Left lobe of liver (tissue), 2 donors: ENCODE measurements around the gene GOLGA8K. TPM values are rescaled to one million over a fixed set of nuclear protein-coding genes. Genes with fewer than 3 reads are reported as not detected.
A peak's percentile ranks its signal among the peaks of the same experiment; 100 is the strongest.
"Not testable (repeated sequence)": the region's sequence is repeated elsewhere in the genome, so short reads cannot be mapped to it uniquely, and the experiment has no call there.

Experiments
- ATAC-seq: fragments of 200-7000 bp; cut with Tn5 transposase; one replicate; pipeline ENCODE4 v1.9.1; 2020; ENCODE audit warnings: mild to moderate bottlenecking, moderate library complexity
- DNase-seq: peaks from one replicate; pipeline ENCODE4 v3.0.0-alpha.2; 2020; ENCODE audit warnings: low spot score
- total RNA-seq: library from RNA; stranded (reverse); gene quantifications from one replicate; pipeline ENCODE4 v1.2.1, GENCODE V29; 2021
- donor health status: DM: no; HTN: no; CAD: no; lungs with moderate emphysema.
- donor health status: DM: no; HTN: yes; CAD: no.

Gene GOLGA8K, protein sequence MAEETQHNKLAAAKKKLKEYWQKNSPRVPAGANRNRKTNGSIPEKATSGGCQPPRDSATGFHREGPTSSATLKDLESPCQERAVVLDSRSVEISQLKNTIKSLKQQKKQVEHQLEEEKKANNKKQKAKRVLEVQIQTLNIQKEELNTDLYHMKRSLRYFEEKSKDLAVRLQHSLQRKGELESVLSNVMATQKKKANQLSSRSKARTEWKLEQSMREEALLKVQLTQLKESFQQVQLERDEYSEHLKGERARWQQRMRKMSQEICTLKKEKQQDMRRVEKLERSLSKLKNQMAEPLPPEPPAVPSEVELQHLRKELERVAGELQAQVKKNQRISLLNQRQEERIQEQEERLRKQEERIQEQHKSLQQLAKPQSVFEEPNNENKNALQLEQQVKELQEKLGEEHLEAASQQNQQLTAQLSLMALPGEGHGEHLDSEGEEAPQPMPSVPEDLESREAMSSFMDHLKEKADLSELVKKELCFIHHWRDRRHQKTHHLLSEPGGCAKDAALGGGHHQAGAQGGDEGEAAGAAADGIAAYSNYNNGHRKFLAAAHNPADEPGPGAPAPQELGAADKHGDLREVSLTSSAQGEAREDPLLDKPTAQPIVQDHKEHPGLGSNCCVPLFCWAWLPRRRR
- 0.40 TPM for total RNA-seq

- ATAC-seq, DNase-seq: not testable (repeated sequence)
Observed at GRCh38 chr15:32403192-32403591, at the start of gene GOLGA8K. GOLGA8K (minus strand) TSS chr15:32403292; CDS start chr15:32403194, 98 bp downstream.

DNA sequence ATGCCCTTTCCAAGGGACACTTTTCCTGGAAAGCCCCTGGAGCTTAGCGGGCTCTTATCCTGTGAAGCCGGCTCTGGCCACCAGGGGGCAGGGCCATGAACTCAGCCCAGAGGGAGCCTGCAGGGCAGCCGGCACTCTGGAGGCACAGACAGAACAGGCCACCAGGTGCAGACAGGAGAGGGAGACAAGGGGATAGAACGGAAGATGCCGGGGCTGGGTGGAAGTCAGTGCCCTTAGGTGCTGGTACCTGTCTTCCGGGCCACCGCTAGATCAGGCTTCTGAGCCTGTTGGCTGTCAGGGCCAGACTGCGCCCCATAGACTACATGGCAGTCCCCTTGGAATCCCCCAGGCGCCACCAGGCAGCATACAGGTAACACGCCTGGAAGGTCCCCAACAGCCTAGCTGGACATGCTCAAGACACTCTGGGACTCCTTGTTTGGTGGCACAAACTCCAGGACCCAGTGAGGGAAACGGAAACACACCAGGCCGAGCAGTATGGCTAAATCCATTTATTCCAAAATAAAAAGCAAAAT is 37.4 kb upstream of the GOLGA8K start:
- DNase-seq, result not testable (repeated sequence)
- peak; percentile 77 for ATAC-seq

- peak; percentile 88 for ATAC-seq
- DNase-seq, result not testable (repeated sequence)
Observed at GRCh38 chr15:32434102-32434963, 31.2 kb upstream of the GOLGA8K start.

DNA sequence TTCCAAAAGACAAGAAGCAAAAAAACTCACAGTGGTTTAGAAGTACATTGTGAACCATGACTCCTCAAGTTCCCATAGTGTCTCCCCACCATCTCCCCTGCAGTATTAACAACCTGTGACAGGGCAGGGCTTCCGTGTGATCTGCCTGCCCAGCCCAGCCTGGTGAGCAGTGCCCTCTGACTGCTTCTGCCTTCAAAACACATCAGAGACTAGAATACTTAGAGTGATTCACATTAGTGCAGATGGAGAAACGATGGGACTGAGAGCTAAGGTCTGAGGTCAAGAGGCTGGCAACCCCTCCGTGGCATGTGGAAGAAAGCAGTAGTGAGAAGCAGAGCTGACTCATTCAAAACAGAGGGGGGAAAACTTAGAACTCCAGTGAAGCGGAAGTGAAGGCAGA is 24.5 kb upstream of the GOLGA8K start:
- not testable (repeated sequence) for ATAC-seq

DNA sequence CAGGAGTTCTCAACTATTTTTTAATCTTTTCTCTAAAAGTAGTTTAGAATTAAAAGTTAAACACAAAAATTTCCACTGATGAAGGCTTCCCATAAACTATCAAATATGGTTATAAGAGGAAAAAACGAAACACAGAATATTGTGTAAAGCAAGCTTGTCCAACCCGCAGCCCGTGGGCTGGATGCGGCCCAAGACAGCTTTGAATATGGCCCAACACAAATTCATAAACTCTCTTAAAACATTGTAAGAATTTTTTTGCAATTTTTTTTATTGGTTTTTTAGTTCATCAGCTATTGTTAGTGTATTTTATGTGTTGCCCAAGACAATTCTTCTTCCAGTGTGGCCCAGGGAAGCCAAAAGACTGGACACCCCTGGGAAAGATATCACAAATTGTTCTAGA is 23.4 kb upstream of the GOLGA8K start:
- not testable (repeated sequence) for ATAC-seq, DNase-seq

More for the DNA sequence above, 24.5 kb upstream of the GOLGA8K start:
- not testable (repeated sequence) for DNase-seq

DNA sequence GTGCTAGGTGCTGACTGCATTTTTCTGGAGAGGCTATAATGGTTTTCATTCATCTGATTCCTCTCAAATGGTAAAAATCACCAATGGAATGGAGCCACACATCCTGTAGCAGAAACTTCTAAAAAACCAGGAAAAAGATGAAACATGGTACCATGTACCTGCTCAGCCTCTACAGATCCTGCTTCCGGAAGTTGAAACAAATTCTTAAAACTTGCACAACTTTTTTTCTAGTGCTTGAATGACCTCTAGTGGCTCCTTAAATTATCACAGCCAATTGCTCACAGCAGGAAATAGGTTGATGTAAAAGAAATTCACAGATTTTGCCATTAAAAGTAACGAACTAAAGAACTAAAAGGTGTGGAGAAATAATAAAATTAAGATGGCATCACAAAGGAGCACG is 4.8 kb upstream of the GOLGA8K start:
- DNase-seq, ATAC-seq: not testable (repeated sequence)

GRCh38 chr15:32396522-32396921 is 6.6 kb downstream of the GOLGA8K start:
- DNase-seq, ATAC-seq: not testable (repeated sequence)

GRCh38 chr15:32394745-32395144 is 8.3 kb downstream of the GOLGA8K start:
- not testable (repeated sequence) for ATAC-seq, DNase-seq

- peak; percentile 75 for ATAC-seq
- DNase-seq, result not testable (repeated sequence)
Observed at GRCh38 chr15:32388050-32388648, 14.9 kb downstream of the GOLGA8K start.

DNA sequence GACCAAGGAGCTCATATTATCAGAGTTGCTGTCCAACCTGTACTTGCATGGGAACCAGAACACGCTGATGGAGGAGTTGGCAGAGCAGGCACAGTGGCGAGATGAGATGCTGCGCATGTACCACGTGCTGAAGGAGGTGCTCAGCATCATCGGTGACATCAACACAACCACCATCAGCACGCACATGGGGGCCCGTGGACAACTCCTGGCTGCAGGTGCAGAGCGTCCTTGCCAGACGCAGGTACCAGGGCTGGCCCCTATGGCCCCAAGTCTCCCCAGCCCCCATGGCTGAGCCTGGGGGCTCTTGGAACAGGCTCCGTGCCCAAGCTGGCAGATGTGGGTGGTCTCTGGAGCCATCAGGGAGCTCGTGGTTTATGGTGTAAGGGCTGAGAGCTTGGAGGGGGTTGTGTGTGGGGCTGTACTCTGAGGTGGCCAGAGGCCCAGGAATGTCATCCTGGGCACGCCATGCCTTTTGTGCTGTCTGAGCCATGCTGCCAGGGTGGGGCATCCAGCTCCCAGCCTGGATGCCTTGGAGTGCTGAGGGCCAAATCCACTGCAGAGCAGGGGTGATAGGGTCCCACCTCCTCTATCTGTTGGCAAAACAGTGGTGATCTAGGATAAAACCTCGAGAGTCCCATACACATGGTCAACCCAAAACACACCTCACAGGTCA is 17.1 kb downstream of the GOLGA8K start:
- not testable (repeated sequence) for ATAC-seq, DNase-seq

GRCh38 chr15:32374185-32374584 is 28.9 kb downstream of the GOLGA8K start:
- not testable (repeated sequence) for ATAC-seq, DNase-seq

GRCh38 chr15:32373707-32374106 is 29.4 kb downstream of the GOLGA8K start:
- DNase-seq, ATAC-seq: not testable (repeated sequence)

DNA sequence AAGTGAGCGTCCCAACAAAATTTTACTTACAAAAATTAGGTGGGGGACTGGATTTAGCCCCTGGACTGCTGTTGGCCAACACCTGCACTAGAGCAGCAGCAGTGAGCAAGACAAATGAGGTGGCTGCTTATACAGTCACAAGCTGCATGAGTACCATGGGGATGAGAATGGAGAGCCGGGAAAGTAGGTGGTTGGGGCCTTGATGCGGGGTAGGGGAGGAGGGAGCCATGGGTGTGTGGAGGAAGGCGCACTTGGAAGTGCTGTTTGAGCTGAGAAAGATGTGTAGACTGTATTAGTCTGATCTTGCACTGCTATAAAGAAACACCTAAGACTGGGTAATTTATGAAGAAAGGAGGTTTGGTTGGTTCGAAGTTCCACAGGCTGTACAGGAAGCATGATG is 31.0 kb downstream of the GOLGA8K start:
- ATAC-seq, DNase-seq: not testable (repeated sequence)

DNA sequence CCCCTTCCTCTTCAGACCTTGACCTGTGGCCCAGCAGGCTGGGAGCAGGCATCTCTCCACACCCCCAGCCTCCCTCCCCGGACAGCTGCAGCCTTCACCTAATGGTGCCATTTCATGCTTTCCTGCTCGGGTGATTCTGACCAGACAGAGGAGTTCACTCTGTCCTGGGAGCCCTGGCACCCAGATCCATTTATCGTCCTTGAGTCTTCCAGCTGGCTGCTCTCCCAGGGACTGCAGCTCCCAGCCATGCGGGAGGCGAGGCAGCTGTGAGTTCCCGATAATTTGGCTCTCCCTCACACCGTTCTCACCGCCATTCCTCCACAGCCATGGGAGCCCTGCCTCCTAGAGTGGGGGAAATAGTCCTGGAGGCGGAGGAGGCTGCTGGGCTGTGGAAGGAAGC is 32.6 kb downstream of the GOLGA8K start:
- peak; percentile 73 for ATAC-seq
- not testable (repeated sequence) for DNase-seq

GRCh38 chr15:32370064-32370463 is 33.0 kb downstream of the GOLGA8K start:
- ATAC-seq, DNase-seq: not testable (repeated sequence)

DNA sequence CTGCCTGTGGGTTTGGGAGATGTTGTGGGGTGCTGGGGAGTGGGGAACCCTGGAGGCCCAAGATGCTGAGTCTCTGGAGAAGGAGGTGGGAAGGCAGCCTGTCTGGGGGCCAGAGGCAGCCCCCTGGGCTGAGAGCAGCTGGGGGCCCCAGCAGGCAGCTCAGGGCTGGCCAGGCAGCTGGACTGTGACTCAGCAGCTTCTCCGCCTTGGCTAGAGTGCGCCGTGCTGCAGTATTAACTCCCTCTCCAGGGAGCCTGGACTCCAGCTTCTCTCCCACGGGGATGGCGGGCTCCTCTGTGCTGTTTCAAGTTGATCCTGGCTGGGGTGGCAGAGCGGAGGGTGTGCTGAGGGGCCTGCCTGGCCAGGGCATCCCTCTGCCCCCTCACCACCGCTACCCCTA is 36.6 kb downstream of the GOLGA8K start:
- not testable (repeated sequence) for ATAC-seq, DNase-seq

- ATAC-seq, DNase-seq: not testable (repeated sequence)
Observed at GRCh38 chr15:32365955-32366354, 37.1 kb downstream of the GOLGA8K start.

DNA sequence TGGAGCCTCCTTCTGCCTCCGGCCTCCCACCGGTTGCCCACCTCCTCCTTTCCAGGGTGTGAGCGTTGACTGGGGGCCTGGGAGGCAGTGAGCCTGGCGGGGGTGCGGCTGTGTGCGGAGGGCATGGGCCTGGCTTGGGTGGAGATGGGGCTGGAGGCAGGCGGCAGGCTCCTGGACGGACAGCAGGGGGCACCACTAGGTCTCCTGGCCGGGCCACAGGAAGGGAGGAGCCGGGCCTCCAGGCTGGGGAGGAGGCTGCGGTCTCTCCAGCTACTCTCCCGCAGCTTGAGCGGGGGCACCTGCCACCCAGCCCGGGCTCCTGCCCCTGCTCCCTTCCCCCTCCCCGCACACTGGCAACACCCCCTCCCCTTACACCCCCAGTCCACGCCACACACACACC is 38.1 kb downstream of the GOLGA8K start:
- ATAC-seq, result peak; percentile 48
- not testable (repeated sequence) for DNase-seq

DNA sequence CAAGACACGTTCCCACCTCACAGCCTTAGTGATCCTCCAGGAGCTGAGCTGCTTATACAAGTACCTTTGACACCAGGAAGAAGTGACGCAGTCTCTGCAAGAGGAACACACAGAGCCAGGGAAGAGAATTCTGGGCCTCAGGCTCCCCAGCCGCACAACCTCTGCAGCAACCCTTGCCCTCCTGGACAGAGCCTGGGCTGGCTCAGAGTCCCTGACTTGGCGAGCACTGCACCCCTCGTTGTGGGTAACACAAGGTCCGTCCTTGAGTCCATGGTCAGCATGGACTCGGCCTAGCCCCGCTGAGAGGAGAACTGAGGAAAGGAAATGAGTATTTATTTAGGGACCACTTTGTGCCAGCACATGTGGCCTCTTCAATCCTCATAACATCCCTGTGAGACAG is 39.6 kb downstream of the GOLGA8K start:
- ATAC-seq, result not testable (repeated sequence)
- DNase-seq, result peak; percentile 28
